Ureter (tissue), 1 donor: Measurements from ENCODE around the gene AIFM3. TPM values are rescaled to one million over a fixed set of nuclear protein-coding genes. Genes with fewer than 3 reads are reported as not detected.

Experiments
- DNase-seq: peaks from one replicate; pipeline ENCODE4 v3.0.0-alpha.2; 2020; ENCODE audit warnings: low spot score
- total RNA-seq: library from RNA; stranded (reverse); gene quantifications from one replicate; pipeline ENCODE4 v1.2.4, GENCODE V29; 2023
- donor health status: DM: yes; HTN: yes; CAD: no.

The AIFM3 gene
- total RNA-seq, 1 donor from 2014 or later, result 15.4 TPM

DNA sequence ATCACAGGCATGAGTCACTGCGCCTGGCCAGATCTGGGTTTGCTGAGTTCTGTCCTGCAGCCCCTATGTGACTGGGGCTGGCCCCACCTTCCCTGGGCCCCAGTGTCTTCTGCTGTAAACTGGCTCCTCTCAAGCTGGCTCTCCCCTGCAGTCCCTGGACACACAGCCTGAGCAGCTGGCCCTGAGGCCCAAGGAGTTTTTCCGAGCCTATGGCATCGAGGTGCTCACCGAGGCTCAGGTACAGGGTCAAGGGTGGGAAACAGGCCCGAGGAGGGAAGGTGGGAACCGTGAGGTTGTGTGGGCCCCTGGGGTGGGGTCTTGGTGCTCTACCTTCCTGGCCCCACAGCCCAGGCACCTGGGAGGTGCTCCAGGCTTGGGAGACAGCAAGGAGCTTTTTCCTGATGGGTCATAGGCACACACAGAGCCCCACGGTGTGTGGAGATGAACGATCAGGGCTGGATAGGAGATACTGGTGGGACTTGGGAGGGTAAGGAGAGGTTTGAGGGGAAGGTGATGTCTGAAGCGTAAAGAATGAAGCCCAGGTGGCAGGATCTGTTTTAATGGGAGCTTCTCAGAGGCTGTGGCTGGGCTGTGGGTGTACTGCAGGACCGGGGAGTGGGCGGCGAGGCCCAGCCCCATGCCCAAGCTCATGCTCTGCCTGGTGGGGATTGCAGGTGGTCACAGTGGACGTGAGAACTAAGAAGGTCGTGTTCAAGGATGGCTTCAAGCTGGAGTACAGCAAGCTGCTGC lies 8.7 kb downstream of the AIFM3 start:
- no peak for DNase-seq

DNA sequence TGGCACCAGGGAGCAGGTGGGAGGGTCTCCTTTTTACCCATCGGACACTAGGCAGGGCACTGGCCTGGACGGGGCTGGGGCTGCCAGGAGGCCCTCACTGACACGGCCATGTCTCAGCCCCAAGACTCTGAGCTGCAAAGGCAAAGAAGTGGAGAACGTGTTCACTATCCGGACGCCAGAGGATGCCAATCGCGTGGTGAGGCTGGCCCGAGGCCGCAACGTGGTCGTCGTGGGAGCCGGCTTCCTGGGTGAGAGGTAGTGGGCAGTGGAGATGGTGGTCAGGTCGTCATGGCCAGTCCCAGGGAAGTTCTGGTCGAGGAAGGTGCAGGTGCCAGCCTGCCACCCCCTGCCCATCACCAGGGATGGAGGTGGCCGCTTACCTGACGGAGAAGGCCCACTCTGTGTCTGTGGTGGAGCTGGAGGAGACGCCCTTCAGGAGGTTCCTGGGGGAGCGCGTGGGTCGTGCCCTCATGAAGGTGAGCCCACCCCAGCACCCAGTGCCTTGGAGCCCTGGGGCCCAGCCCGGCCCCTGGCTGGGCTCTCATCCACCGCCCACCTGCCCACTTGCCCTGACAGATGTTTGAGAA lies 9.3 kb downstream of the AIFM3 start:
- DNase-seq, result no peak

DNA sequence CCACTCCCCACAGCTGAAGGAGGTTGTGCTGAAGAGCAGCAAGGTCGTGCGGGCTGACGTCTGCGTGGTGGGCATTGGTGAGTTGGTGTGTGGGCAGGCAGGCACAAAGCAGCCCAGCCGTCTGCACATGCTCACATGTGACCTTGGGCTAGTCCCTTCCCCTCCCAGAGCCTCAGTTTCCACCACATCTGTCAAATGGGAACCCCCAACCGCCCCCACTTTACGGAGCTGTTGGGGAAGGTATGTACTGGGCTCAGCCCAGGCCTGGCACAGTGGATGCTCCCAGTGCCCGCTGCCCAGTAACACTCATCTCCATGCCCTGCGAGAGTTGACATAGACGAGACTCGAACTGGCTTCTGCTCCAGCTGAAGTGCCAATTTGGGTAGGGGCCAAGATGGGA lies 10.0 kb downstream of the AIFM3 start:
- DNase-seq, result no peak

GRCh38 chr22:20977516-20978170 lies 10.6 kb downstream of the AIFM3 start:
- DNase-seq, result no peak

GRCh38 chr22:20978419-20978818 lies 11.4 kb downstream of the AIFM3 start:
- no peak for DNase-seq

GRCh38 chr22:20979243-20979809 lies 12.3 kb downstream of the AIFM3 start:
- peak; percentile 87 for DNase-seq

- DNase-seq, result no peak
Measured at GRCh38 chr22:20979940-20980453, 12.9 kb downstream of the AIFM3 start.

- no peak for DNase-seq
Measured at GRCh38 chr22:20980523-20980922, 13.5 kb downstream of the AIFM3 start.

- no peak for DNase-seq
Measured at GRCh38 chr22:20980938-20981722, 14.1 kb downstream of the AIFM3 start.

- DNase-seq, result peak; percentile 85
Measured at GRCh38 chr22:20981787-20982562, 14.9 kb downstream of the AIFM3 start, which contains the start of gene LZTR1. Gene LZTR1, plus strand, starts transcription at chr22:20982297. Its CDS starts 75 bp downstream, at chr22:20982372.

- no peak for DNase-seq
Measured at GRCh38 chr22:20982563-20982882, 15.5 kb downstream of the AIFM3 start.

- no peak for DNase-seq
Measured at GRCh38 chr22:20983081-20983771, 16.2 kb downstream of the AIFM3 start.

DNA sequence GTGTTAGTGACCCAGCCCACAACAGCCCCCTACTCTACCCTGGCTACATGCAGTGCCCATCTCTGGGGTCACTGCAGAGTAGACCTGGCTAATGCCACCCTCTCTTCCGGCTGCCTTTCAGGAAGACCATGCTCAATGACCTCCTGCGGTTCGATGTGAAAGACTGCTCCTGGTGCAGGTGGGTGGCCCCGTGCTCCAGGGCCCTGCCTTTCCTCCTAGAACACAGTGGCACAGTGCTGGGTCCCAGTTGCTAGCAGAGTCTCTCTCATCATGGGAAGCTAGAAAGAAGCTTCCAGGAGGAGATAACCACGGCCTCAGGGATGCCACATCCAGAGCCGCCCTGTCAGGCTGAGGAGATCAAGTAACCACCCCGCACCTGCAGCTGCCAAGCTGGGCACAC lies 18.7 kb downstream of the AIFM3 start:
- DNase-seq, result no peak

DNA sequence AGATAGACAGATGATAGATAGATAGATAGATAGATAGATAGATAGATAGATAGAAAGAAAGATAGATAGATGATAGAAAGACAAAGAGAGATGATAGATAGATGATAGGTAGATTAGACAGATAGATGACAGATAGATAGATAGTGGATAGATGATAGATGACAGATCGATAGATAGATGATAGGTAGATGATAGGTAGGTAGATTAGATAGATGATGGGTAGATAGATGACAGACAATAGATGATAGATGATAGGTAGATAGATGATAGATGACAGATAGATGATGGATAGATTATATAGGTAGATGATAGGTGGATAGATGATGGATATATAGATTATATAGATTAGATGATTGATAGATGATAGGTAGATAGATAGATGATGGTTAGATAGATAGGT lies 19.3 kb downstream of the AIFM3 start:
- no peak for DNase-seq

DNA sequence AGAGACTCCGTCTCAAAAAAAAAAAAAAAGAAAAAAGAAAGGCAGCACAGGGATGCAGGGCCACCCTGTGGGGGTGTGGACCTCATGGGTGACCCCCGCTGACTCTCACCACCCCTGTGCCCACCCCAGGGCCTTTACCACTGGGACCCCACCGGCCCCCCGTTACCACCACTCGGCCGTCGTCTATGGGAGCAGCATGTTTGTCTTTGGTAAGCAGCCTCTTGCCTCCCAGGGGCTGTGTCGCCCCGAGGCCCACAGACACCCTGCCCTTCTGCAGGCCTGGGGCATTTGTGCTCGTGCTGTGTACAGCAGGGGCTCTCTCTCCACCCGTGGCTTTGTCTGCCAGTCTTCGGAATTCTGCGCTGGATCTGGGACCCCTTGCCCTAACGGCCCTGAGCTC lies 20.3 kb downstream of the AIFM3 start:
- no peak for DNase-seq

GRCh38 chr22:20988573-20989322 lies 21.7 kb downstream of the AIFM3 start:
- peak; percentile 42 for DNase-seq

GRCh38 chr22:20989323-20990138 lies 22.5 kb downstream of the AIFM3 start:
- DNase-seq, result no peak
